Tibial artery (tissue), 4 donors: Measurements from ENCODE around the gene ATPAF1.
A peak's percentile ranks its signal among the peaks of the same experiment; 100 is the strongest.

Experiments
- DNase-seq, 2 donors: peaks; one replicate each; pipeline ENCODE4 v3.0.0-alpha.2; 2019
- H3K27ac ChIP-seq, 2 donors: fragments of 200-600 bp; sonication (generic) in 1 of 2; 1 replicate in 1 of 2; 2 replicates in 1 of 2; pipeline ENCODE4 v1.5.1; 2018 to 2019; ENCODE audit warnings: mild to moderate bottlenecking in 1 of 2
- H3K27me3 ChIP-seq, 2 donors: fragments of 200-600 bp; sonication (generic) in 1 of 2; one replicate each; pipeline versions ENCODE4 v1.5.1 to v1.6.0; 2016 to 2019
- H3K36me3 ChIP-seq, 3 donors: fragments of 200-600 bp; sonication (generic) in 2 of 3; one replicate each; pipeline ENCODE4 v1.5.1; 2016 to 2019; ENCODE audit warnings: mild to moderate bottlenecking in 2 of 3
- H3K4me1 ChIP-seq, 4 donors: fragments of 200-600 bp; sonication (generic) in 2 of 4; 1 replicate in 3 of 4; 2 replicates in 1 of 4; pipeline ENCODE4 v1.5.1; 2016 to 2019
- H3K4me3 ChIP-seq, 2 donors: fragments of 200-600 bp; sonication (generic) in 1 of 2; 1 replicate in 1 of 2; 2 replicates in 1 of 2; pipeline ENCODE4 v1.5.1; 2018 to 2019; ENCODE audit warnings: mild to moderate bottlenecking in 2 of 2
- H3K9me3 ChIP-seq, 3 donors: fragments of 200-600 bp; sonication (generic) in 1 of 3; one replicate each; pipeline ENCODE4 v1.5.1; 2016 to 2019
- intact Hi-C: fragments of 100-400 bp; cut with DNase I; formaldehyde crosslinking; loops from one replicate; pipeline ENCODE4 v1.15.0; 2023; ENCODE audit warnings: low total_unique reads
- TF ChIP-seq, protein P1 (sequence below), 2 experiments: fragments of 200-600 bp in 1 of 2; fragments of 450-650 bp in 1 of 2; IDR thresholded peaks; one replicate each; pipeline ENCODE4 v1.5.1; 2017 to 2019; ENCODE audit warnings: antibody characterized with exemption in 2 of 2, mild to moderate bottlenecking in 1 of 2, moderate library complexity in 1 of 2

The ATPAF1 gene, protein sequence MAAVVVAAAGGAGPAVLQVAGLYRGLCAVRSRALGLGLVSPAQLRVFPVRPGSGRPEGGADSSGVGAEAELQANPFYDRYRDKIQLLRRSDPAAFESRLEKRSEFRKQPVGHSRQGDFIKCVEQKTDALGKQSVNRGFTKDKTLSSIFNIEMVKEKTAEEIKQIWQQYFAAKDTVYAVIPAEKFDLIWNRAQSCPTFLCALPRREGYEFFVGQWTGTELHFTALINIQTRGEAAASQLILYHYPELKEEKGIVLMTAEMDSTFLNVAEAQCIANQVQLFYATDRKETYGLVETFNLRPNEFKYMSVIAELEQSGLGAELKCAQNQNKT

DNA sequence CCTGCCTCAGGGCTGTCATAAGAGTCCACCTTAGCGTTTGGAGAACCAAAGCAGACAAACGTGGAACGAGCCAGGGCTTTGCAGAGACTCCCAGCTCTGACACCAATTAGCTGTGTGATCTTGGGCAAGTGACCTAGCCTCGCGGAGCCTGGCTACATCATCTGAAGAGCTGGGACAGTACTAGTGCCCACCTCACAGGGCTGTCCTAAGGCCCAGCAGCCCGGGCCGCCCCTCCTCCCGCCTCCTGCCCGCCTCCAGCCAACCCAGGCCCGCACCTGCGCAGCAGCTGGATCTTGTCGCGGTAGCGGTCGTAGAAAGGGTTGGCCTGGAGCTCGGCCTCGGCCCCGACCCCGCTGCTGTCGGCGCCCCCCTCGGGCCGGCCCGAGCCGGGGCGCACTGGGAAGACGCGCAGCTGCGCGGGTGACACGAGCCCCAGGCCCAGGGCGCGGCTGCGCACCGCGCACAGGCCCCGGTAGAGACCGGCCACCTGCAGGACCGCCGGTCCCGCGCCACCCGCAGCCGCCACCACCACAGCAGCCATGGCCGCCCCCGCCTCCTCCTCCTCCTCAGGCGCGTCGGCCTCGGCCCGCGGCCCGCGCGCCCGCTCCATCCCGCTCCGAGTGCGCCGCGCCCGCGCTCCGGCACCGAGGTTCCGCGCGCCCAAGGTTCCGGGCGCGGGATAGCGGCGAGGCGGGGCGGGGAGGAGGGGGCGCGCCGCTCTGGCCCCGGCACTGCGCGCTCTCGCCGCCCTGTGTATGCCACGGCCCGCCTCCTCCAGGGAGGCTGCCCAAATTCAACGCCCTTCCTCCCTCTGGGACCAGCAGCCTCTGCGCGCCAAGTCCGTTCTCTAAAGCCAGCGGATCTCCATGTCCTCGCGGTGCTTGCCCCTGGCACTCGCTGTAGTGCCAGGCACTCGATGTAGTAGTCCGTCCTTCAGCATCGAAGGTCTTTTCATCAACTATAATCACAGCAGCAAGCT lies at the start of gene ATPAF1:
Gene ATPAF1 (minus strand): TSS at position 583 of the 979 bp plus-strand sequence. CDS start 42 bp downstream, at position 541.
- TF ChIP-seq, protein P1, sequence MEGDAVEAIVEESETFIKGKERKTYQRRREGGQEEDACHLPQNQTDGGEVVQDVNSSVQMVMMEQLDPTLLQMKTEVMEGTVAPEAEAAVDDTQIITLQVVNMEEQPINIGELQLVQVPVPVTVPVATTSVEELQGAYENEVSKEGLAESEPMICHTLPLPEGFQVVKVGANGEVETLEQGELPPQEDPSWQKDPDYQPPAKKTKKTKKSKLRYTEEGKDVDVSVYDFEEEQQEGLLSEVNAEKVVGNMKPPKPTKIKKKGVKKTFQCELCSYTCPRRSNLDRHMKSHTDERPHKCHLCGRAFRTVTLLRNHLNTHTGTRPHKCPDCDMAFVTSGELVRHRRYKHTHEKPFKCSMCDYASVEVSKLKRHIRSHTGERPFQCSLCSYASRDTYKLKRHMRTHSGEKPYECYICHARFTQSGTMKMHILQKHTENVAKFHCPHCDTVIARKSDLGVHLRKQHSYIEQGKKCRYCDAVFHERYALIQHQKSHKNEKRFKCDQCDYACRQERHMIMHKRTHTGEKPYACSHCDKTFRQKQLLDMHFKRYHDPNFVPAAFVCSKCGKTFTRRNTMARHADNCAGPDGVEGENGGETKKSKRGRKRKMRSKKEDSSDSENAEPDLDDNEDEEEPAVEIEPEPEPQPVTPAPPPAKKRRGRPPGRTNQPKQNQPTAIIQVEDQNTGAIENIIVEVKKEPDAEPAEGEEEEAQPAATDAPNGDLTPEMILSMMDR (IDR thresholded peaks at IDR 0.05), result no peak
- Histone ChIP-seq H3K36me3 (peaks cover 19 to 27% (median 19%) of the 10 kb centered on the region in 3 donors), H3K27ac (peak within 1 kb of the TSS; percentile 89 to 91), H3K4me3 (peak within 1 kb of the TSS; percentile 73 to 95), H3K27me3 (no peaks in the 10 kb centered on the region), H3K4me1 (peaks cover 0 to 34% (median 22%) of the 10 kb centered on the region in 4 donors), H3K9me3 (no peaks in the 10 kb centered on the region)
- peak; percentile 64 to 90 for DNase-seq
- intact Hi-C loops, result loop anchor here (5.0 kb wide), 2 partner anchors 49 to 51 kb away; partner anchors contain the start of genes EFCAB14 and MOB3C

- Histone ChIP-seq H3K4me1 (peaks cover 0 to 32% (median 20%) of the 10 kb centered on the region in 4 donors), H3K27me3 (no peaks in the 10 kb centered on the region), H3K36me3 (peaks cover 2 to 36% (median 23%) of the 10 kb centered on the region in 3 donors), H3K27ac (peak overlapping the region; percentile 11 to 86), H3K9me3 (no peaks in the 10 kb centered on the region), H3K4me3 (peak overlapping the region; percentile 92 to 96)
- intact Hi-C loops, result loop anchor here (5.0 kb wide), 1 partner anchor 50 kb away; the partner anchor contains the start of gene ATPAF1
- TF ChIP-seq, protein P1 (IDR thresholded peaks at IDR 0.05), result no peak
- no peak for DNase-seq
Measured at GRCh38 chr1:46717654-46718053, 49.5 kb upstream of the ATPAF1 start.

DNA sequence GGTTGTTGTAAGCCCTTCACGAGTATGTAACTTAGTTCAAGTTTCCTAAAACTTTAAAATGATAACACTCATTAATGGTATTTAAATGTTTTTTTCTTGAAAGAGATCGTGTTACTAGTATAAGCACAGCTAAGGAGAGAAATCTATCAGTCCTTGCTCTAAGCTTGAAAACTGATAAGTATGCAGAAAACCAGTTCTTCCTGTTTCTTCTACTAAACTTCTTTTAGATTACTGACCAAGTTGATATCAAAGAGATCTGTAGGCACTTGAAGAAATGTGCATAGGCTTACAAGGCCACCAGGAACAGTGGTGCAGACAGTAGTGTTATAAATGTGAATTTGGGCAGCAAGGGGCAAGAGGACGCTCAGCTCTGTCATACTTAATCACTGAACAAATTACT lies 46.8 kb upstream of the ATPAF1 start:
- no peak for DNase-seq
- Histone ChIP-seq H3K36me3 (peaks cover 5 to 53% (median 36%) of the 10 kb centered on the region in 3 donors), H3K9me3 (no peaks in the 10 kb centered on the region), H3K27ac (no peak overlapping the region), H3K27me3 (no peaks in the 10 kb centered on the region), H3K4me3 (no peak overlapping the region), H3K4me1 (peaks cover 0 to 31% (median 20%) of the 10 kb centered on the region in 4 donors)
- TF ChIP-seq, protein P1 (IDR thresholded peaks at IDR 0.05), result no peak
- intact Hi-C loops, result loop anchor here (5.0 kb wide), 1 partner anchor 48 kb away; the partner anchor contains the start of gene ATPAF1

DNA sequence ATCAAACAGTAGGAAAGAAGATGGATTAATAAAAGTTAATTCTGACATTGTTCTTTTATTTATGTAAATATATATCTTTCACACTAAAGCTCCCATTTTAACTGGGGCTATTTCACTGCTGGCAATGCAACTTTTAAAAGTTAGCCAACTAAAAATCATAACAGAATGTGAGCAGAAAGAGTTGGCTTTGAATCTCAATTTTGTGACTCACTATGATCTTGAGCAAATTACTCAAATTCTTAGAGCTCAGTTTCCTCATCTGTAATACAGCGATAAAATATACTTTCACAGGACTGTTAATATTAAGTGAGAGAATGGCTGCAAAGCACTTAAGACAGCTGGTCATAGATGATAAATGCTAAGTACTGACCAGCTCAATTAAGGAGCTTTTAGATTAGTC lies 40.0 kb upstream of the ATPAF1 start:
- Histone ChIP-seq H3K27me3 (no peaks in the 10 kb centered on the region), H3K4me1 (no peaks in the 10 kb centered on the region), H3K4me3 (no peak overlapping the region), H3K27ac (no peak overlapping the region), H3K36me3 (peaks cover 50 to 86% (median 60%) of the 10 kb centered on the region in 3 donors), H3K9me3 (no peaks in the 10 kb centered on the region)
- TF ChIP-seq, protein P1 (IDR thresholded peaks at IDR 0.05), result no peak
- intact Hi-C loops, result no loop called here
- no peak for DNase-seq

DNA sequence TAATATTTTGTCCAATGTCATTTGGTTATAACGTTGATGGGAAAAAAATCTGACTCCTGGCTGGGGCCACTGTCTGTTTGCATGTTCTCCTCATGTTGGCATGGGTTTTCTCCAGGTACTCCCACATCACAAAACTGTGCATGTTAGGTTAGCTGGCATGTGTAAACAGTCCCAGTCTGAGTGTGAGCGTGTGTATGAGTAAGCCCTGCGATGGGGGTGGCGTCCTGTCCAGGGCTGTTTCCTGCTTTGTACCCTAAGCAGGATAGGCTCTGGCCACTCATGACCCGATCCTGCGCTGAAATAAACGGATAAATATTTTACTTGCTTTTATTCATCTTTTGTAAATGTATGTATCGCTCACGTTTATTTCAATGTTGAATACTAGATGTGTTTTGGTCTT lies 37.2 kb upstream of the ATPAF1 start:
- intact Hi-C loops, result no loop called here
- H3K27ac ChIP-seq, result no peak overlapping the region
- H3K36me3 ChIP-seq, result peaks cover 53 to 90% (median 58%) of the 10 kb centered on the region in 3 donors
- no peaks in the 10 kb centered on the region for H3K4me1 ChIP-seq
- H3K27me3 ChIP-seq, result no peaks in the 10 kb centered on the region
- no peaks in the 10 kb centered on the region for H3K9me3 ChIP-seq
- TF ChIP-seq, protein P1 (IDR thresholded peaks at IDR 0.05), result no peak
- no peak for DNase-seq
- no peak overlapping the region for H3K4me3 ChIP-seq
